GM12878 (cell line): ENCODE data around the gene AP1AR. TPM values are rescaled to one million over a fixed set of nuclear protein-coding genes. Genes with fewer than 3 reads are reported as not detected.
A peak's percentile ranks its signal among the peaks of the same experiment; 100 is the strongest.
"Not testable (repeated sequence)": the region's sequence is repeated elsewhere in the genome, so short reads cannot be mapped to it uniquely, and the experiment has no call there.

Experiments used
- ATAC-seq: fragments of 200-7000 bp; cut with Tn5 transposase; 3 replicates; pipeline ENCODE4 v1.9.1; 2020; ENCODE audit warnings: mild to moderate bottlenecking, moderate library complexity
- BruUV-seq: library from RNA; stranded (reverse); fragments of 400-500 nt; replicated peaks from 2 replicates; lab custom pipeline; 2021; lab: Mats Ljungman, UMichigan
- CTCF ChIA-PET: fragments of 300-600 bp; sonication (Branson Sonifier 250); formaldehyde crosslinking; extraction: SDS; loops from one replicate; lab custom pipeline; 2021; ENCODE audit warnings: inconsistent platforms; lab: Yijun Ruan, JAX
- POLR2A ChIA-PET: fragments of 350-600 bp; formaldehyde crosslinking; extraction: SDS; loops from one replicate; lab custom pipeline; 2021; ENCODE audit warnings: inconsistent platforms; lab: Charles Lee
- RAD21 ChIA-PET: fragments of 300-600 bp; sonication (Branson Sonifier 250); formaldehyde crosslinking; loops from one replicate; lab custom pipeline; 2023; ENCODE audit warnings: antibody characterized with exemption; ENCODE audit not compliant: unreplicated experiment; lab: Charles Lee
- SMC1A ChIA-PET: fragments of 300-600 bp; sonication (Branson Sonifier 250); formaldehyde crosslinking; loops from one replicate; lab custom pipeline; 2023; ENCODE audit not compliant: unreplicated experiment, uncharacterized antibody; lab: Charles Lee
- DNase-seq: peaks from one replicate; pipeline ENCODE4 v3.0.0-alpha.2; 2011; ENCODE audit warnings: low read depth, low spot score
- FAIRE-seq: peaks from 3 replicates; lab custom pipeline; 2011; peaks lifted over from hg19 to GRCh38; lab: Jason Lieb, UNC
- H2AFZ ChIP-seq: 2 replicates; pipeline ENCODE4 v1.6.0; 2011; ENCODE audit warnings: low read depth, low read length, control low read depth; ENCODE audit not compliant: control insufficient read depth
- H3K27ac ChIP-seq: 2 replicates; pipeline ENCODE4 v1.5.1; 2011; ENCODE audit warnings: control low read depth; ENCODE audit not compliant: control insufficient read depth, insufficient read depth
- H3K27me3 ChIP-seq, 2 experiments: replicated peaks in 1 of 2; 2 replicates each; pipeline versions ENCODE4 v1.6.0 to v1.6.1; 2011; ENCODE audit warnings: low read length in 1 of 2; ENCODE audit not compliant: control insufficient read depth in 2 of 2, insufficient read depth in 2 of 2
- H3K36me3 ChIP-seq, 2 experiments: 2 replicates each; pipeline ENCODE4 v1.5.1; 2011; ENCODE audit warnings: low read length in 1 of 2; ENCODE audit not compliant: control insufficient read depth in 2 of 2, insufficient read depth in 2 of 2
- H3K4me1 ChIP-seq: 2 replicates; pipeline ENCODE4 v1.6.1; 2011; ENCODE audit warnings: mild to moderate bottlenecking, low read length, moderate library complexity, mixed read lengths; ENCODE audit not compliant: control insufficient read depth, insufficient read depth
- H3K4me2 ChIP-seq: 2 replicates; pipeline ENCODE4 v1.6.0; 2011; ENCODE audit warnings: control low read depth; ENCODE audit not compliant: control insufficient read depth, insufficient read depth
- H3K4me3 ChIP-seq: fragments of 200-600 bp; sonication (generic); 2 replicates; pipeline ENCODE4 v1.5.1; 2016
- H3K79me2 ChIP-seq: 2 replicates; pipeline ENCODE4 v1.6.0; 2011; ENCODE audit warnings: low read length; ENCODE audit not compliant: control insufficient read depth, insufficient read depth
- H3K9ac ChIP-seq: 2 replicates; pipeline ENCODE4 v1.8.0; 2011; ENCODE audit warnings: low read length, control low read depth, mixed read lengths; ENCODE audit not compliant: control insufficient read depth, insufficient read depth
- H3K9me3 ChIP-seq: replicated peaks from 3 replicates; pipeline ENCODE4 v1.5.1; 2011; ENCODE audit warnings: mild to moderate bottlenecking, low read length; ENCODE audit not compliant: control insufficient read depth, insufficient read depth
- H4K20me1 ChIP-seq: 2 replicates; pipeline ENCODE4 v1.6.0; 2011; ENCODE audit not compliant: control insufficient read depth, insufficient read depth
- BACH1 ChIP-seq: fragments of 450-650 bp; IDR thresholded peaks from 2 replicates; pipeline ENCODE4 v1.6.1; 2017; ENCODE audit warnings: mild to moderate bottlenecking, borderline replicate concordance
- CBFB ChIP-seq: IDR thresholded peaks from 2 replicates; pipeline ENCODE4 v1.6.1; 2016; ENCODE audit warnings: antibody characterized with exemption, low read depth
- POLR2AphosphoS5 ChIP-seq: IDR thresholded peaks from 2 replicates; pipeline ENCODE4 v1.6.1; 2011; ENCODE audit warnings: mild to moderate bottlenecking, low read length, inconsistent platforms
- WGBS: methylation state at CpG from one replicate; pipeline ENCODE4 v1.1.6; 2016; ENCODE audit warnings: low lambda C conversion rate; ENCODE audit not compliant: insufficient replicate concordance, insufficient coverage; ENCODE audit errors: missing lambda C conversion rate; 5-methylcytosine and 5-hydroxymethylcytosine counted together
- in situ Hi-C: fragments of 300-500 bp; cut with MboI; formaldehyde crosslinking; loops from 9 replicates; pipeline ENCODE4 v1.14.3; 2018; ENCODE audit warnings: mixed read lengths
- intact Hi-C: fragments of 100-400 bp; cut with micrococcal nuclease; formaldehyde crosslinking; loops from one replicate; pipeline ENCODE4 v1.14.2; 2022; ENCODE audit not compliant: unreplicated experiment
- polyA plus RNA-seq, 11 experiments: library from polyadenylated mRNA; depleted of rRNA in 4 of 11; unstranded in 6 of 11; stranded (reverse) in 5 of 11; fragments of >200 nt; fragmentation: Nextera tagmentation in 4 of 11; fragmentation: Illumina TruSeq in 1 of 11; extraction: Ambion mirVana in 4 of 11; extraction: Trizol in 1 of 11; gene quantifications; 1 replicate in 1 of 11; 2 replicates in 10 of 11; pipeline versions ENCODE4 v1.2.1 to v1.2.3, GENCODE V29; 2011 to 2016; ENCODE audit warnings: inconsistent platforms in 2 of 11, missing spikeins in 2 of 11, low read depth in 1 of 11
- total RNA-seq, 4 experiments: library from RNA; depleted of rRNA in 3 of 4; stranded (reverse); fragments of >200 nt in 3 of 4; fragmentation: Illumina TruSeq in 1 of 4; extraction: Trizol in 1 of 4; gene quantifications; 2 replicates each; pipeline versions ENCODE4 v1.2.1 to v1.2.3, GENCODE V29; 2013 to 2021

AP1AR gene
- total and polyA plus RNA-seq, 10 of the 15 experiments (the other 5 are each of a cell fraction or from before 2014, with no cell fraction given) = 5.6 to 29.1 (median 16.3) TPM

GRCh38 chr4:112281895-112282398 is 50.4 kb downstream of the AP1AR start:
- intact Hi-C loops (loop anchor here (5.0 to 10.0 kb wide), 2 partner anchors 240 to 1483 kb away; partner anchors contain the start of gene CAMK2D), in situ Hi-C loops (loop anchor here (5.0 kb wide), 1 partner anchor 40 kb away; no protein-coding TSS in a partner anchor)
- SMC1A ChIA-PET = interaction anchor here (1.1 to 22.9 kb wide), 7 partner anchors 9 to 235 kb away, joined by 3 to 247 read pairs (median 5); partner anchors contain the start of gene ALPK1
- Histone ChIP-seq H3K9ac (peak overlapping the region; percentile 99; the same call in 1 of the 2 replicates), H3K4me3 (peak overlapping the region; percentile 80), H3K4me1 (peaks cover 17% of the 10 kb centered on the region), H3K79me2 (peaks cover 100% of the 10 kb centered on the region), H3K27ac (peak overlapping the region; percentile 99), H3K4me2 (peak overlapping the region; percentile 92), H3K36me3 (peaks cover 2 to 16% of the 10 kb centered on the region in 2 experiments; a peak in 3 of 4 replicates)
- not testable (repeated sequence) for H3K9me3 ChIP-seq, FAIRE-seq, H3K27me3 ChIP-seq, BruUV-seq, H2AFZ ChIP-seq, H4K20me1 ChIP-seq, DNase-seq, ATAC-seq
- CTCF ChIA-PET = interaction anchor here (1.0 to 4.2 kb wide), 7 partner anchors 9 to 235 kb away, joined by 3 to 22 read pairs (median 10); partner anchors contain the start of gene NEUROG2
- RAD21 ChIA-PET = interaction anchor here (0.8 to 14.1 kb wide), 9 partner anchors 9 to 235 kb away, joined by 3 to 151 read pairs (median 6); partner anchors contain the start of genes ALPK1 and NEUROG2
- 0% methylated on average over 2 of the region's 2 CpGs for WGBS
- POLR2A ChIA-PET = interaction anchor here (0.6 to 6.9 kb wide), 7 partner anchors 7 to 240 kb away, joined by 4 to 55 read pairs (median 5); partner anchors contain the start of gene NEUROG2
- TF ChIP-seq CBFB (0 out of 2 replicates have a peak, but pooled peaks have one; percentile 17), BACH1 (0 out of 2 replicates have a peak, but pooled peaks have one; percentile 23), POLR2AphosphoS5 (peak; percentile 45; the same call in 1 of the 2 replicates)
- TF ChIP-seq, all 136 proteins: peak for 3; not testable (repeated sequence) for 133
